Measurements from ENCODE around the gene GABBR2.

Gene GABBR2

GRCh38 chr9:98625728-98626127 lies 83.0 kb downstream of the GABBR2 start:
- DNase-seq, result no peak

GRCh38 chr9:98619788-98620187 lies 88.9 kb downstream of the GABBR2 start:
- DNase-seq, result no peak

- DNase-seq, result no peak
Observed at GRCh38 chr9:98615633-98616032, 93.1 kb downstream of the GABBR2 start.

- no peak for DNase-seq
Observed at GRCh38 chr9:98614941-98615340, 93.8 kb downstream of the GABBR2 start.

- DNase-seq, result no peak
Observed at GRCh38 chr9:98612061-98612752, 96.5 kb downstream of the GABBR2 start.

- no peak for DNase-seq
Observed at GRCh38 chr9:98611319-98611718, 97.4 kb downstream of the GABBR2 start.

GRCh38 chr9:98610711-98611110 lies 98.0 kb downstream of the GABBR2 start:
- DNase-seq, result no peak

- DNase-seq, result no peak
Observed at GRCh38 chr9:98610211-98610610, 98.5 kb downstream of the GABBR2 start.

- no peak for DNase-seq
Observed at GRCh38 chr9:98609646-98610045, 99.1 kb downstream of the GABBR2 start.

GRCh38 chr9:98607787-98608186 lies 100.9 kb downstream of the GABBR2 start:
- no peak for DNase-seq

GRCh38 chr9:98607152-98607551 lies 101.6 kb downstream of the GABBR2 start:
- DNase-seq, result no peak

- no peak for DNase-seq
Observed at GRCh38 chr9:98606730-98607129, 102.0 kb downstream of the GABBR2 start.

GRCh38 chr9:98605116-98605515 lies 103.6 kb downstream of the GABBR2 start:
- DNase-seq, result no peak

- DNase-seq, result no peak
Observed at GRCh38 chr9:98603821-98604383, 104.8 kb downstream of the GABBR2 start.

GRCh38 chr9:98602839-98603500 lies 105.8 kb downstream of the GABBR2 start:
- no peak for DNase-seq

- DNase-seq, result no peak
Observed at GRCh38 chr9:98600631-98601030, 108.1 kb downstream of the GABBR2 start.

GRCh38 chr9:98599566-98600216 lies 109.0 kb downstream of the GABBR2 start:
- DNase-seq, result no peak

GRCh38 chr9:98598861-98599260 lies 109.9 kb downstream of the GABBR2 start:
- no peak for DNase-seq

GRCh38 chr9:98597236-98597771 lies 111.4 kb downstream of the GABBR2 start:
- DNase-seq, result no peak

- no peak for DNase-seq
Observed at GRCh38 chr9:98596486-98596885, 112.2 kb downstream of the GABBR2 start.

- DNase-seq, result no peak
Observed at GRCh38 chr9:98594546-98595160, 114.1 kb downstream of the GABBR2 start.

GRCh38 chr9:98593354-98594253 lies 115.1 kb downstream of the GABBR2 start:
- no peak for DNase-seq

Measured in NCI-H1417 treated with DMSO at 0.1 percent for 48 hours (cell line).